Measurements from ENCODE around the gene CCNL2. TPM values are rescaled to one million over a fixed set of nuclear protein-coding genes. Genes with fewer than 3 reads are reported as not detected.
"Not testable (repeated sequence)": the region's sequence is repeated elsewhere in the genome, so short reads cannot be mapped to it uniquely, and the experiment has no call there.

CCNL2 gene
- total and polyA plus RNA-seq, 12 donors = 53.4 to 893 (median 168) TPM

DNA sequence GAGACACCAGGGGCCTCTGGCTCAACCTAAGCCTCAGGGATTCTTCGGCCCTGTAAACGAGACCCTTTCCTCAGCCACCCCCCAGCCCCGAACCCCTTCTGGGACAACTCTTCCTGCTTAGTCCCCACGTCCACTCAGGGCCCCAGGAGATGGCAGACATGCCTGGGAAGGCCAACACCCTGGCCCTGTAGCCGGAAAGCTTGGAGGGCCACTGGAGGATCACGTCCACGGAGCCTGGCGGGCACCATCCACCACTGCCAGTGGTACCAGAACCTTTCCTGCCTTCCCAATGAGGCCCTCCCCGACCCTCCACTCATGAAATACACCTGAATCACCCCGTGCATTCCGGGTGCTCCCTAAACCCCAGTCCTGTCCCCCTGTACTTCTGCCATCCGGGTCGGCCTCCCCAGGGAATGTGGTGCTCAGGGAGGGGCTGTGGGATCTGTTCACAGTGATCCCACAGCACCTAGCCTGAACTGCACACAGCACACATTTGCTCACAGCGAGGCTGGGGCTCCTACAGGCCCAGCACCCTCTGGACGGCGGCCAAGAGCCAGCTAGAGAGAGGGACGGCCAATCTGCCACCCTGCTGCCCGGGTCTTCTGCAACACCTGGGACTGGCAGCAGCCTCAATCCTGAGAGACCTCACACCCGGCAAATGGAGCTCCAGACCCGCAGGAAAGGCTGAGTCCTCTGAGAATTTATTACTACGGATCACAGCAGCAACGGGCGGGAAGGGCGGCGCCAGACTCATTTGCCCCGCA is 25.9 kb downstream of the CCNL2 start:
- peak in 1 of 7 donors; percentile 36 for DNase-seq
- H3K4me1 ChIP-seq (replicated peaks in 1 of 2) = peaks cover 7 to 31% of the 10 kb centered on the region in 2 donors
- no peak overlapping the region for H3K4me3 ChIP-seq
- H3K27me3 ChIP-seq = no peaks in the 10 kb centered on the region
- H3K27ac ChIP-seq = no peak overlapping the region
- 85 to 91% (median 86%) methylated on average over 12 to 26 of the region's 26 CpGs for whole genome bisulfite sequencing, 4 donors
- H3K36me3 ChIP-seq (replicated peaks in 1 of 2) = peaks cover 0 to 10% of the 10 kb centered on the region in 2 donors
- H3K9me3 ChIP-seq (replicated peaks in 1 of 3) = no peaks in the 10 kb centered on the region
- intact Hi-C loops (cut with DNase I) = no loop called here
- TF ChIP-seq, protein P1, sequence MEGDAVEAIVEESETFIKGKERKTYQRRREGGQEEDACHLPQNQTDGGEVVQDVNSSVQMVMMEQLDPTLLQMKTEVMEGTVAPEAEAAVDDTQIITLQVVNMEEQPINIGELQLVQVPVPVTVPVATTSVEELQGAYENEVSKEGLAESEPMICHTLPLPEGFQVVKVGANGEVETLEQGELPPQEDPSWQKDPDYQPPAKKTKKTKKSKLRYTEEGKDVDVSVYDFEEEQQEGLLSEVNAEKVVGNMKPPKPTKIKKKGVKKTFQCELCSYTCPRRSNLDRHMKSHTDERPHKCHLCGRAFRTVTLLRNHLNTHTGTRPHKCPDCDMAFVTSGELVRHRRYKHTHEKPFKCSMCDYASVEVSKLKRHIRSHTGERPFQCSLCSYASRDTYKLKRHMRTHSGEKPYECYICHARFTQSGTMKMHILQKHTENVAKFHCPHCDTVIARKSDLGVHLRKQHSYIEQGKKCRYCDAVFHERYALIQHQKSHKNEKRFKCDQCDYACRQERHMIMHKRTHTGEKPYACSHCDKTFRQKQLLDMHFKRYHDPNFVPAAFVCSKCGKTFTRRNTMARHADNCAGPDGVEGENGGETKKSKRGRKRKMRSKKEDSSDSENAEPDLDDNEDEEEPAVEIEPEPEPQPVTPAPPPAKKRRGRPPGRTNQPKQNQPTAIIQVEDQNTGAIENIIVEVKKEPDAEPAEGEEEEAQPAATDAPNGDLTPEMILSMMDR (IDR thresholded peaks at IDR 0.05) = no peak
- no peak for TF ChIP-seq POLR2A (IDR thresholded peaks at IDR 0.05)

DNA sequence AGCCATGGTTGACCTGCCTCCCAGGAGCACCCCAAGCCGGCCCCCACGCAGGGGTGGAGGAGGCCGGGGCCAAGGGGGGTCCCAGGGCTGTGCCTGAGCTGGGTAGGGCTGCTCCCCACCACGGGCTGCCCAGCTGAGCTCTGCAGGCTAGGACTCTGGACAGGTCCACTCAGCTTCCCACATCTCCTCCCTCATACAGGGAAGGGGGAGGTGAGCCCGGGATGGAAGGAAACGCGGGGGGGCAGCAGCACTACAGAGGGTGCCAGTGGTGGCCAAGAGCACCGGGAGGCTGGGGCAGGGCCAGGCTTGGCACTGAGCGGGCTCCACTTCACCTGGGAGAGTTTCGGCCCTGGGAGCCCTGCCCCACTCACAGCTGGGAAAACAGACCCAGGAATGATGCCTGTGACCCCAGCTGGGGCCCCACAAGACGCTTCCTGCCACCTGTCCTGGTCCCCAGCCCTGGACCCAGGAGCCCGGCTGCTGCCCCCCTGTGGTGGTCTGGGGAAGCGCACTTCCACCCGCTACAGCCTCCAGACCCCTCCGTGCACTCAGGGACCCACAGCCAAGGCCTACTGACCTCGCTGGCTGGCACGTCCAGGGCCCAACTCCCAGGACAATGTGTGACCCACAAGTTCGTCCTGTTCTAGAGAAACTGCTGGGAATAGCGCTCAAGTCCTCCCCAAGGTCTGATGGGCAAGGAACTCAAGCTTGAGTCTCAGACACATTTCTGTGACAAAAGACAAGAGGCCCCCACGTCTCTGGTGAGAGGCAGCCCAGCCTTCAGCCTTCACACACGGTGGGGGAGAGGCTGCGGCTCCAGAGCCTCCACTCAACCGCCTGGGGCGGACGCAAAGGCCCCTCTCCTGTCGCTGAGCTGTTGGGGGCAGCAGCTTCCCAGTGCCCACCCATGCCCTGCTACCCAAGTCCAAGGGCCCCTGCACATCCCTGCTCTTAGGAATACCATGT is 27.1 kb downstream of the CCNL2 start:
- Histone ChIP-seq H3K4me1 (replicated peaks in 1 of 2) (peaks cover 7 to 31% of the 10 kb centered on the region in 2 donors), H3K27ac (peak overlapping the region in 1 of 5 donors; percentile 34), H3K27me3 (no peaks in the 10 kb centered on the region), H3K4me3 (no peak overlapping the region), H3K36me3 (replicated peaks in 1 of 2) (peaks cover 0 to 10% of the 10 kb centered on the region in 2 donors), H3K9me3 (replicated peaks in 1 of 3) (no peaks in the 10 kb centered on the region)
- peak; percentile 57 to 81 (median 68) for DNase-seq
- no peak for TF ChIP-seq POLR2A (IDR thresholded peaks at IDR 0.05)
- TF ChIP-seq, protein P1 (IDR thresholded peaks at IDR 0.05) = peak; percentile 73 to 96 (median 81)
- intact Hi-C loops (cut with DNase I) = no loop called here
- 29 to 49% (median 29%) methylated on average over 19 to 26 of the region's 26 CpGs; no CpG with 5 or more reads in 1 of the 4 donors for WGBS, 4 donors

DNA sequence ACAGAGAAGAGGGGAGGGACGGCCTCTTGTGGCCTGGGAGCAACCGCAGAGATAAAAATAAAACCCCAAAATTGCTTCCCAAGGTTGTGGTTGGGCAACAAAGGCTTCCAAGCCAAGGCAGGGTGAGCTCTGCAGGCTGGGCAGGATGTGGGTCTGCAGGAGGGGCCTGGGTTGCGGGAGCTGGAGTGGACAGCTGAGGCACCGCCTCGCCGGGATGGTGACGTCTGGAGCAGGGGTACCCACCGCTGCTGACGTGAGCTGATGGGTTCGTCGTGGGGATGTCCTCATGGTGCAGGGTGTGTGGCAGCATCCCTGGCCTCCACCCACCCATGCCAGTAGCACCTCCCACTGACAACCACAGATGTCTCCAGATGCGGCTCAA is 27.8 kb downstream of the CCNL2 start:
- H3K9me3 ChIP-seq (replicated peaks in 1 of 3) = no peaks in the 10 kb centered on the region
- no peak for DNase-seq
- intact Hi-C loops (cut with DNase I) = no loop called here
- H3K4me3 ChIP-seq = no peak overlapping the region
- no peak for TF ChIP-seq POLR2A (IDR thresholded peaks at IDR 0.05)
- TF ChIP-seq, protein P1 (IDR thresholded peaks at IDR 0.05) = no peak
- peaks cover 0 to 10% of the 10 kb centered on the region in 2 donors for H3K36me3 ChIP-seq (replicated peaks in 1 of 2)
- peak overlapping the region in 1 of 5 donors; percentile 34 for H3K27ac ChIP-seq
- no peaks in the 10 kb centered on the region for H3K27me3 ChIP-seq
- peaks cover 7 to 31% of the 10 kb centered on the region in 2 donors for H3K4me1 ChIP-seq (replicated peaks in 1 of 2)
- WGBS, 4 donors = 32 to 58% (median 53%) methylated on average over 9 to 12 of the region's 12 CpGs

DNA sequence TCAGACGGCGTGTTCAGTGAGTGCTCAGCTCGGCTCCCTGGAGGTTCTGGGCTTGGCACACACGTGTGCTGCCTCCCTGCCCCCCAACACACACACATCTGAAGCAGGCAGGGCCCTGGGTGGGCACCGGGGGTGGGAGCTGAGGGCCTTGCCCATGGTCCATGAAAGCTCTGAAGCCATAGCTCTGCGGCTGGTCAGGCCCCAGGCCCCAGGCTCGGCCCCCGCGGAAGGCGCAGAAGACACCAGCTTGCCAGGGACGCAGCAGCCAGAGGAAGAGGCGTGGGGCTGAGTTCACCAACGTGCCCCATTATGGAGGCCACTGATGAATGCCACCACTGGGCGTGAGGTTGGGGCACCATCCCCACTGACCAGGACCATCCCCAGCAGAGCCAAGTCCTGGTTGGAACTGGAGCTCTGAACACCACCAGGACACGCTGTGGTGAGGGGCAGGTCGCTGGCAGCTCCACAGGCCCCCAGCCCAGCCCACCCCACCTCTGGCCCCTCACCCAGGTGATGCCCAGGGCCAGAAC is 28.3 kb downstream of the CCNL2 start:
- intact Hi-C loops (cut with DNase I) = no loop called here

DNA sequence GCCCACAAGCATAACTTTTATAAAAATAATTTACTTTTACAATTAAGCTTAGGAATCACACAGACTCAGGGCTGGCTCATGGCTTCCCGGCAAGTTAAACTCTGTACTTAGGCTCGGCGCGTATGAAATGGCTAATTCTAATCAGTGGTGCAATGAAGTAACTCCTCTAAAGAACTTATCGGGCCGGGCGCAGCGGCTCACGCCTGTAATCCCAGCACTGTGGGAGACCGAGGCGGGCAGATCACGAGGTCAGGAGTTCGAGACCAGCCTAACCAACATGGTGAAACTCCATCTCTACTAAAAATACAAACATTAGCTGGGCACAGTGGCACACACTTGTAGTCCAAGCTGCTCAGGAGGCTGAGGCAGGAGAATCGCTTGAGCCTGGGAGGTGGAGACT is 29.0 kb downstream of the CCNL2 start:
- intact Hi-C loops (cut with DNase I) = not testable (repeated sequence)

More for the DNA sequence above, 28.3 kb downstream of the CCNL2 start:
- TF ChIP-seq POLR2A (IDR thresholded peaks at IDR 0.05) = no peak
- TF ChIP-seq, protein P1 (IDR thresholded peaks at IDR 0.05) = no peak
- Histone ChIP-seq H3K9me3 (replicated peaks in 1 of 3) (no peaks in the 10 kb centered on the region), H3K4me3 (no peak overlapping the region), H3K27me3 (no peaks in the 10 kb centered on the region), H3K27ac (no peak overlapping the region), H3K36me3 (replicated peaks in 1 of 2) (peaks cover 0 to 10% of the 10 kb centered on the region in 2 donors), H3K4me1 (replicated peaks in 1 of 2) (peaks cover 7 to 28% of the 10 kb centered on the region in 2 donors)
- DNase-seq = no peak
- WGBS, 4 donors = 72 to 81% (median 76%) methylated on average over 4 to 16 of the region's 16 CpGs

More for the DNA sequence above, 29.0 kb downstream of the CCNL2 start:
- not testable (repeated sequence) for H3K27ac ChIP-seq; H3K4me3 ChIP-seq; DNase-seq; H3K27me3 ChIP-seq; H3K9me3 ChIP-seq (replicated peaks in 1 of 3); H3K36me3 ChIP-seq (replicated peaks in 1 of 2)
- 85 to 90% (median 88%) methylated on average over 14 of the region's 14 CpGs for WGBS, 4 donors
- H3K4me1 ChIP-seq (replicated peaks in 1 of 2) = peaks cover 7 to 25% of the 10 kb centered on the region in 2 donors

Data from adrenal gland (tissue), 12 donors.